Measurements from ENCODE around the gene RASSF5. TPM values are rescaled to one million over a fixed set of nuclear protein-coding genes. Genes with fewer than 3 reads are reported as not detected.

The RASSF5 gene
- total RNA-seq, 1 experiment from 2014 or later: 2.1 TPM

DNA sequence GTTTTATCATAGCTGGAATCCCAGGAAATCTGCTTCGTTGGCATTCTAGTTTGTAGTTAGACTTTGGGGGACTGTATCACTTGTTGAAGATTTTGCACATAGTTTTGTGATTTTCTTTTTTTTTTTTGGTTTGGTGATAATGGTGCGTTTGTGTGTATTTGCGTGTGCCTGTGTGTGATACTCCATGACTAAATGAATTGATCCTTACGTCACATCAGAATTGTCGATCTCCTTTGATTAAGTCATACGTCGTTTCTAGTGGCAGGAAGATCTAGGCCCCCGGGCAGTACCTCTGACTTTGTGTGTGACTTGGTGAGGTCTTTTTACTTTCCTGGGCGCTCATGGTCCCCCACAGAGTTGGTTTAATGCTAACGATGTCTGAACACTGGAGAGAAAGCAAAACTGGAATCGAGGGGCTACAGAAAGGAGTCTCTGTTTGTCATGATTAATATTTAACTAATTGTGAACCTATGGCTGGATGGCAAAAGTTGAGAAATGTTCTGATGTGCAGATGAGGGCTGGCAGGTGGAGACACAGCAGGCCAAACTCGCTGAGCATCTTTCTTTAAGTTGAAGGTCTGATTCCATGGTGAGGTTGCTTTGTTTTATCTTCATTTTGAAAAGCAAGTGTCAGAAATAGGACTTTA, 2.4 kb downstream of the RASSF5 start (continued):
- TF ChIP-seq, protein P1, sequence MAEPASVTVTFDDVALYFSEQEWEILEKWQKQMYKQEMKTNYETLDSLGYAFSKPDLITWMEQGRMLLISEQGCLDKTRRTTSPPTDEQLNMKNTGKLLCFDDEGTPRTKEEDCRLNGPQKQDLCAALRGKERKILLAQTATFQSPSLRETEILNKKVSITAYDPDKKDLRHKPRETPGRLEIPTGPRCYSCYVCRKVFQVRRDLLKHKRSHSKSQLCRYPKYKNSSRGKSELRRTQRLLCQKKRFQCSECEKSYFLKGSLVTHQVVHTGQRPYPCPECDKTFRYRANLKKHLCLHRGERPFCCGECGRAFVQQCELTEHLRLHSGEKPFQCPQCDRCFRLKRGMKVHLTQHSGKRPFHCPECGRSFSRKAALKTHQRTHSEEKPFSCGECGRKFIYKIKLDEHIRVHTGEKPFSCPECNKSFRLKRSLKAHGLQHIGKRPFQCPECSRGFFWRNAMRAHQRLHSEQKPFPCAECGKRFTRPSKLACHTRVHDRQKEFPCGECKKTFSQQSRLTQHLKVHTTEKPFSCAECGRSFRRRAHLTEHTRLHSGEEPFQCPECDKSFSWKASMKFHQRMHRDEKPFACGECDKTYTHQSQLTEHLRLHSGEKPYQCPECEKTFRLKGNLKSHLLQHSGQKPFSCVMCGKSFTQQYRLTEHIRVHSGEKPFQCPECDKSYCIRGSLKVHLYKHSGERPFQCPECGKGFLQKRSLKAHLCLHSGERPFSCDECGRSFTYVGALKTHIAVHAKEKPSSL (CRISPR knock-in tag; conservative IDR thresholded peaks at IDR 0.05): no peak
- TF ChIP-seq CBFB (CRISPR knock-in tag; IDR thresholded peaks at IDR 0.05; ENCODE audit: low read depth): no peak
- no peak for TF ChIP-seq ZNF416 (CRISPR knock-in tag; IDR thresholded peaks at IDR 0.05)
- TF ChIP-seq IRF2 (CRISPR knock-in tag; IDR thresholded peaks at IDR 0.05; ENCODE audit: borderline replicate concordance, low read depth): no peak
- TF ChIP-seq, protein P2, sequence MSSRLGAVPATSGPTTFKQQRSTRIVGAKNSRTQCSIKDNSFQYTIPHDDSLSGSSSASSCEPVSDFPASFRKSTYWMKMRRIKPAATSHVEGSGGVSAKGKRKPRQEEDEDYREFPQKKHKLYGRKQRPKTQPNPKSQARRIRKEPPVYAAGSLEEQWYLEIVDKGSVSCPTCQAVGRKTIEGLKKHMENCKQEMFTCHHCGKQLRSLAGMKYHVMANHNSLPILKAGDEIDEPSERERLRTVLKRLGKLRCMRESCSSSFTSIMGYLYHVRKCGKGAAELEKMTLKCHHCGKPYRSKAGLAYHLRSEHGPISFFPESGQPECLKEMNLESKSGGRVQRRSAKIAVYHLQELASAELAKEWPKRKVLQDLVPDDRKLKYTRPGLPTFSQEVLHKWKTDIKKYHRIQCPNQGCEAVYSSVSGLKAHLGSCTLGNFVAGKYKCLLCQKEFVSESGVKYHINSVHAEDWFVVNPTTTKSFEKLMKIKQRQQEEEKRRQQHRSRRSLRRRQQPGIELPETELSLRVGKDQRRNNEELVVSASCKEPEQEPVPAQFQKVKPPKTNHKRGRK (CRISPR knock-in tag; IDR thresholded peaks at IDR 0.05; ENCODE audit: borderline replicate concordance): no peak
- TF ChIP-seq SMAD4 (CRISPR knock-in tag; IDR thresholded peaks at IDR 0.05): no peak
- no peak for TF ChIP-seq NR2C2 (CRISPR knock-in tag; IDR thresholded peaks at IDR 0.05)
- TF ChIP-seq CREB1 (CRISPR knock-in tag; IDR thresholded peaks at IDR 0.05): no peak
- TF ChIP-seq, protein P3, sequence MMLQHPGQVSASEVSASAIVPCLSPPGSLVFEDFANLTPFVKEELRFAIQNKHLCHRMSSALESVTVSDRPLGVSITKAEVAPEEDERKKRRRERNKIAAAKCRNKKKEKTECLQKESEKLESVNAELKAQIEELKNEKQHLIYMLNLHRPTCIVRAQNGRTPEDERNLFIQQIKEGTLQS (CRISPR knock-in tag; conservative IDR thresholded peaks at IDR 0.05): no peak
- TF ChIP-seq, protein P4, sequence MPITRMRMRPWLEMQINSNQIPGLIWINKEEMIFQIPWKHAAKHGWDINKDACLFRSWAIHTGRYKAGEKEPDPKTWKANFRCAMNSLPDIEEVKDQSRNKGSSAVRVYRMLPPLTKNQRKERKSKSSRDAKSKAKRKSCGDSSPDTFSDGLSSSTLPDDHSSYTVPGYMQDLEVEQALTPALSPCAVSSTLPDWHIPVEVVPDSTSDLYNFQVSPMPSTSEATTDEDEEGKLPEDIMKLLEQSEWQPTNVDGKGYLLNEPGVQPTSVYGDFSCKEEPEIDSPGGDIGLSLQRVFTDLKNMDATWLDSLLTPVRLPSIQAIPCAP (CRISPR knock-in tag; IDR thresholded peaks at IDR 0.05): no peak
- TF ChIP-seq, protein P5, sequence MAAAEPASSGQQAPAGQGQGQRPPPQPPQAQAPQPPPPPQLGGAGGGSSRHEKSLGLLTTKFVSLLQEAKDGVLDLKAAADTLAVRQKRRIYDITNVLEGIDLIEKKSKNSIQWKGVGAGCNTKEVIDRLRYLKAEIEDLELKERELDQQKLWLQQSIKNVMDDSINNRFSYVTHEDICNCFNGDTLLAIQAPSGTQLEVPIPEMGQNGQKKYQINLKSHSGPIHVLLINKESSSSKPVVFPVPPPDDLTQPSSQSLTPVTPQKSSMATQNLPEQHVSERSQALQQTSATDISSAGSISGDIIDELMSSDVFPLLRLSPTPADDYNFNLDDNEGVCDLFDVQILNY (CRISPR knock-in tag; IDR thresholded peaks at IDR 0.05): no peak
- no peak for TF ChIP-seq JAZF1 (CRISPR knock-in tag; IDR thresholded peaks at IDR 0.05)

DNA sequence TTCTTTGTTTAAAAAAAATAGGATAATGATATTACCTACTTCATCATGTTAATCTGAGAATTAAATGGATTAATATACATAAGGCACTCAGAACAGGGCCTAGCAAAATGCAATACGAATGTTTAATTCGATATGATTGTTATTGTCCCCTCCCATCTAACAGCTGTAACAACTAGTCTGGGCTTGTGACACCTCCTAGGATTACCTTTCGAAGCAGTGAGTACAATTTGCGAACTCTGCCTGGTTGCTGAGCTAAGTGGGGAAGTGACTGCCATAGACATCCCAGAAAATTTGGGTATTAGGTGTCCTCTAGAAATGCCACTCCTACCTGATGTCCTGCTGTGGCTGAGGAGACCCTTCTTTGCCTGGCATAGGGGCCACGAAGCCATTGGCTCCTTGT, 3.0 kb downstream of the RASSF5 start:
- DNase-seq (ENCODE audit: low spot score) (no peak), ATAC-seq (no peak)
- Mint-ChIP-seq H3K27ac (no peak overlapping the region), H3K9me3 (no peaks in the 10 kb centered on the region), H3K4me3 (no peak overlapping the region), H3K4me1 (peaks cover 26% of the 10 kb centered on the region), H3K27me3 (ENCODE audit: low read depth) (peaks cover 58% of the 10 kb centered on the region), H3K36me3 (no peaks in the 10 kb centered on the region)
- TF ChIP-seq, protein P6, sequence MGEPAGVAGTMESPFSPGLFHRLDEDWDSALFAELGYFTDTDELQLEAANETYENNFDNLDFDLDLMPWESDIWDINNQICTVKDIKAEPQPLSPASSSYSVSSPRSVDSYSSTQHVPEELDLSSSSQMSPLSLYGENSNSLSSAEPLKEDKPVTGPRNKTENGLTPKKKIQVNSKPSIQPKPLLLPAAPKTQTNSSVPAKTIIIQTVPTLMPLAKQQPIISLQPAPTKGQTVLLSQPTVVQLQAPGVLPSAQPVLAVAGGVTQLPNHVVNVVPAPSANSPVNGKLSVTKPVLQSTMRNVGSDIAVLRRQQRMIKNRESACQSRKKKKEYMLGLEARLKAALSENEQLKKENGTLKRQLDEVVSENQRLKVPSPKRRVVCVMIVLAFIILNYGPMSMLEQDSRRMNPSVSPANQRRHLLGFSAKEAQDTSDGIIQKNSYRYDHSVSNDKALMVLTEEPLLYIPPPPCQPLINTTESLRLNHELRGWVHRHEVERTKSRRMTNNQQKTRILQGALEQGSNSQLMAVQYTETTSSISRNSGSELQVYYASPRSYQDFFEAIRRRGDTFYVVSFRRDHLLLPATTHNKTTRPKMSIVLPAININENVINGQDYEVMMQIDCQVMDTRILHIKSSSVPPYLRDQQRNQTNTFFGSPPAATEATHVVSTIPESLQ (CRISPR knock-in tag; IDR thresholded peaks at IDR 0.05): no peak
- CTCF ChIA-PET: no interaction called here
- POLR2A ChIA-PET: no interaction called here

DNA sequence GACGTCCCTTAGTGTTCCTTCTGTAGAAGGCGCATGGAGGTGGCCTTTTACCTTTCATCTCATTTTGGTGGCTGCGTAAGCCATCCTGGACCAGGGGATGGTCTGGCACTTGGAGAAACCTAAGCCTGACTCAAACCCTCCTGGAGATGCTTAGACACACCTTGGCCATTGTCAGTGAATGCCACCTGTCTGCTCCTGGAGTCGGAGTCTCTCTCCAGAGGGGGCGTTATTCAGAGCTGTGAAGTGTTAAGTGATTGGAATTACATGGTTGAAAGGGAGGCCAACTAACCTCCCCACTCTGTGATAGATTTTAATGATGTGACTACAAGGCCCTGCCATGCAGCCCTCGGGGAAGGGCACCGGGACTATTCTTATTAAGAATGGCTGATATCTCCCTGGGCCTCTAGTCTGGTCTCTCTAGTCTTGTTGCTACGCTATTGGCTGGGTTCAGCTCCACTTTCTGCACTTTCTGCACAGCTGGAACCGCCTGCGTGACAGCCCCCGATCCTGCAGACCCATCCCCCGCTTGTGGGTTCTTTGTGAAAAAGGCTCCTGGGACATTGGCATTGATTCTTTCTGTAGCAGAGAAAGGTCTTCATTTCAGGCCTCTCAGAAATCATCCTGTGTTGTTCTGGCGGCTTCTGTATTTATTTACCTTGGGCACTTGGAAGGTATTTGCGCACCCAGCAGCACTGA, 4.2 kb downstream of the RASSF5 start:
- ChIA-PET POLR2A (no interaction called here), CTCF (interaction anchor here (0.6 to 2.2 kb wide), 10 partner anchors 8 to 152 kb away, joined by 3 to 9 read pairs (median 4); partner anchors contain the start of gene EIF2D)
- Mint-ChIP-seq H3K4me1 (peaks cover 22% of the 10 kb centered on the region), H3K9me3 (no peaks in the 10 kb centered on the region), H3K36me3 (no peaks in the 10 kb centered on the region), H3K27me3 (ENCODE audit: low read depth) (peaks cover 47% of the 10 kb centered on the region), H3K27ac (no peak overlapping the region), H3K4me3 (no peak overlapping the region)
- DNase-seq (ENCODE audit: low spot score) (no peak), ATAC-seq (peak; percentile 3; the same call in 1 of the 2 replicates)
- TF ChIP-seq ZNF317 (CRISPR knock-in tag; IDR thresholded peaks at IDR 0.05; ENCODE audit: borderline replicate concordance, low read depth) (no peak), NFATC4 (CRISPR knock-in tag; IDR thresholded peaks at IDR 0.05) (no peak), NR2C2 (CRISPR knock-in tag; IDR thresholded peaks at IDR 0.05) (no peak), TP53 (CRISPR knock-in tag; IDR thresholded peaks at IDR 0.05) (no peak), ZBTB21 (CRISPR knock-in tag; IDR thresholded peaks at IDR 0.05; ENCODE audit: borderline replicate concordance) (no peak), CBFB (CRISPR knock-in tag; IDR thresholded peaks at IDR 0.05; ENCODE audit: low read depth) (no peak)
- TF ChIP-seq, protein P7, sequence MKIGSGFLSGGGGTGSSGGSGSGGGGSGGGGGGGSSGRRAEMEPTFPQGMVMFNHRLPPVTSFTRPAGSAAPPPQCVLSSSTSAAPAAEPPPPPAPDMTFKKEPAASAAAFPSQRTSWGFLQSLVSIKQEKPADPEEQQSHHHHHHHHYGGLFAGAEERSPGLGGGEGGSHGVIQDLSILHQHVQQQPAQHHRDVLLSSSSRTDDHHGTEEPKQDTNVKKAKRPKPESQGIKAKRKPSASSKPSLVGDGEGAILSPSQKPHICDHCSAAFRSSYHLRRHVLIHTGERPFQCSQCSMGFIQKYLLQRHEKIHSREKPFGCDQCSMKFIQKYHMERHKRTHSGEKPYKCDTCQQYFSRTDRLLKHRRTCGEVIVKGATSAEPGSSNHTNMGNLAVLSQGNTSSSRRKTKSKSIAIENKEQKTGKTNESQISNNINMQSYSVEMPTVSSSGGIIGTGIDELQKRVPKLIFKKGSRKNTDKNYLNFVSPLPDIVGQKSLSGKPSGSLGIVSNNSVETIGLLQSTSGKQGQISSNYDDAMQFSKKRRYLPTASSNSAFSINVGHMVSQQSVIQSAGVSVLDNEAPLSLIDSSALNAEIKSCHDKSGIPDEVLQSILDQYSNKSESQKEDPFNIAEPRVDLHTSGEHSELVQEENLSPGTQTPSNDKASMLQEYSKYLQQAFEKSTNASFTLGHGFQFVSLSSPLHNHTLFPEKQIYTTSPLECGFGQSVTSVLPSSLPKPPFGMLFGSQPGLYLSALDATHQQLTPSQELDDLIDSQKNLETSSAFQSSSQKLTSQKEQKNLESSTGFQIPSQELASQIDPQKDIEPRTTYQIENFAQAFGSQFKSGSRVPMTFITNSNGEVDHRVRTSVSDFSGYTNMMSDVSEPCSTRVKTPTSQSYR (CRISPR knock-in tag; IDR thresholded peaks at IDR 0.05): no peak

All from WTC11 (cell line).